Ectodermal cell (in vitro differentiated cells): ENCODE measurements around the gene CCDC196.
A peak's percentile ranks its signal among the peaks of the same experiment; 100 is the strongest.
"Not testable (repeated sequence)": the region's sequence is repeated elsewhere in the genome, so short reads cannot be mapped to it uniquely, and the experiment has no call there.

Experiments
- H3K27ac ChIP-seq: 2 replicates; pipeline ENCODE4 v1.7.0; 2013; ENCODE audit warnings: mild to moderate bottlenecking, low read depth, low read length; ENCODE audit not compliant: insufficient read depth, poor library complexity, severe bottlenecking
- H3K27me3 ChIP-seq: 2 replicates; pipeline ENCODE4 v1.7.0; 2013; ENCODE audit warnings: mild to moderate bottlenecking, low read length; ENCODE audit not compliant: insufficient read depth, control insufficient read depth, poor library complexity, severe bottlenecking
- H3K36me3 ChIP-seq: one replicate; pipeline ENCODE4 v1.7.0; 2013; ENCODE audit warnings: low read length; ENCODE audit not compliant: control insufficient read depth, insufficient read depth
- H3K4me1 ChIP-seq: one replicate; pipeline ENCODE4 v1.7.0; 2013; ENCODE audit warnings: low read length; ENCODE audit not compliant: control insufficient read depth, insufficient read depth
- H3K4me3 ChIP-seq: 2 replicates; pipeline ENCODE4 v1.7.0; 2013; ENCODE audit warnings: low read depth, low read length, control low read depth; ENCODE audit not compliant: insufficient read depth
- H3K9me3 ChIP-seq: 2 replicates; pipeline ENCODE4 v1.7.0; 2013; ENCODE audit warnings: mild to moderate bottlenecking, low read length, moderate library complexity; ENCODE audit not compliant: control insufficient read depth
- WGBS, 2 experiments: methylation state at CpG; one replicate each; pipeline ENCODE4 v1.1.7; 2013; ENCODE audit warnings: missing lambda C conversion rate in 2 of 2; 5-methylcytosine and 5-hydroxymethylcytosine counted together

CCDC196 gene

DNA sequence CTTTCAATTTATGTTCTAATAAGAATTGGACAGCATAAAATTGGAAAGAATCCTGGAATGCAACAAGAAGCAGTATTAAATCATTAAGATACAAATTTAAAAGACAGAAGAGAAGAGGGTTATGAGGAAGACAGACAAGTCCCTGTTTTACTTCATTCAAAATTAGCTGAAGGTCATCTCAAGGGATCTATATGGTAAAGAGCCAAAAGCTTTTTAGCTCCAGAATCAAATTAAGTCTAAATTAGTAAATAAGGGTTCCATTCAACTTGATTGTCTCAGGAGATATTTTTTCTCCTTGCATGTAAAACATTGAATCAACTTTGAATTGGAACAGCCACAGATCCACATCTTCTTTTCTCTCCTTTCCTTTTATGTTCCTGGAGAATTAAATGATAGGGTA lies 7.6 kb downstream of the CCDC196 start:
- Histone ChIP-seq H3K36me3 (no peaks in the 10 kb centered on the region), H3K9me3 (no peaks in the 10 kb centered on the region), H3K4me3 (no peak overlapping the region), H3K27me3 (no peaks in the 10 kb centered on the region), H3K27ac (no peak overlapping the region), H3K4me1 (no peaks in the 10 kb centered on the region)

DNA sequence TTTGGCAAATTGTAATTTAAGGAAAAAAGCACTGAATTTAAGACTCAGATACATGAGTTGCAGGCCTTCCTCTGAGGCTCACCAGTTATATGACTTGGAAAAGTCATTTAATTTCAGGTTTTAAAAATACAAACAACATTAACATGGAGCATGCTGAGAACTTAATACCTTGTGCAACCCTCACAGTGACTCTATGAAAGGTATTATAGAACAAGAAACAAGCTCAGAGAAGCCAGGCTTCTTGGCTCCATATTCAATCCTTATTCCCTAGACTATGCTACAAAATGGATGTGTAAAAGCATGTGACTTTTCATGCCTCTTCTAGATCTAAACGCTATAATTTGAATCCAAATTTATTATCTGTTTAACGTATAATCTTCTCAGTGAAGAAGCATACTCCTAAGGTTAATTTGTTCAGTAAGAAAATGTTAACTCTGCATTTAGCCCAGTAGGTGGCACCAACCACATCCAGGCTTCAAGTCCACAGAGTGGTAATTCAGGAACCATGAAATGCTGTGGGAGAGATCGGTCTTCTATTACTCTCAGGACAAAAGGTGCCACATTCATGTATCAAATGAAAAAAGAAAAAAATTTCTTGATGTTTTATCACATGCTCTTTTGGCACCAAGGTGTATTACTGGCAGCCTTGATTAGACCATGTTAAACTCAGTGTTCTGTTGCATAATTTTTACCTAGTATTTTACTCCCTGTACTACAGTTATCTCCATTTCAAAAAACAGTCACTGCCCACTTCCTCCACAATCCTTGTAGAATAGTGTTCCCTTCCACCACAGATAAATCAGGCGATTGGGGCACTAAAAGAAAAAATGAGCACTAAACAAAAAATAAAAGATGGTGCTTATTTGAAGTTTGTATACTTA lies 9.3 kb downstream of the CCDC196 start:
- no peaks in the 10 kb centered on the region for H3K4me1 ChIP-seq
- no peaks in the 10 kb centered on the region for H3K36me3 ChIP-seq
- 18 to 31% methylated on average over 3 to 4 of the region's 4 CpGs for WGBS, 2 experiments
- H3K4me3 ChIP-seq: no peak overlapping the region
- H3K27ac ChIP-seq: no peak overlapping the region
- H3K27me3 ChIP-seq: no peaks in the 10 kb centered on the region
- no peaks in the 10 kb centered on the region for H3K9me3 ChIP-seq

DNA sequence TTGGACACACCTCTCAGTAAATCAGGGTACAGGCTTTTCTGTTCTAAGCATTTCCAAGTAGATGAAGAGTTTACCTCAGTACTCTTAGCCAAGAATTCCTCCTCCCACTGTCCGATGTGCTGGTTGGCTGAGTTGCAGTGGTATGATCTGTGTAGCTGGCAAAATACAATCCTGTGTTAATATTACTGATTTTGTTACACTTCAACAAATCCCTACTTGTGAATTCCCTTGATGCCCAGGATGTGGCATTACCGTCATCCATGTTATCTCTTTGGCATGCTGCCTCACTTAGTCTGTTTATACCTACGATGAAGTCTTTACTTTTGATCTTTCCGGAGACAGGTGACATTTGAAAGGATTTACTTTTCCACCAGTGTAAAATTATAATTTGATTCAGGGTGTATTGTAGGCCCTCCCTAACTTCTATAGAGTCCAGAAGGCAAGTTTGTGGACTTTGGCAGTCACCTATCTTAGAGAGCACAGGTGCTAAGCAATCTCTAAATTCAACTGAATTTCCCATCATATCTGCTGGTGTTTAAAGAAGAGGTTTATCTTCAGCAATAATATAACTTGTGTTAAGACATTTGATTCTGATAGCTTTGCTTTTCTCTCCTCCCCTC lies 10.1 kb downstream of the CCDC196 start:
- WGBS, 2 experiments: 93 to 98% methylated on average over 3 to 4 of the region's 4 CpGs
- Histone ChIP-seq H3K27ac (no peak overlapping the region), H3K4me3 (no peak overlapping the region), H3K27me3 (no peaks in the 10 kb centered on the region), H3K36me3 (no peaks in the 10 kb centered on the region), H3K4me1 (no peaks in the 10 kb centered on the region), H3K9me3 (no peaks in the 10 kb centered on the region)

DNA sequence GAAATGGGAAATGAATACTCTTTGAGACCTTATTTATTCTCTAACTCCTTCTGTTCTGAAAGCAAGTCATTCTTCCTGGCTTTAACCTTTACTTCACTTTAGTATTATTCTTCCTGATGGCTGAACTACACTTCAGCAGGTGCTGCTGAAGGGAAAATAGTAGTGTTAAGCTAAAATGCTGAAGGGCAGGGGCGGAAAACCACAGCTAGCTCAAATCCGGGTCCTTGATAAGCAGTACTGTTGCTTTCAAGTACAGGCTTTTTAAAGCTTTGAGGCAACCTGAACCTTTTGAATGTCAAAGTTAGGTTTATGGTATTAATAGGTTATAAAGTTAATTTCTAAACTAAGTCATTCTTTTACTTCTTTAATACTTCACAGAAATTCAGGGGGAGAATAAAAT lies 10.7 kb downstream of the CCDC196 start:
- Histone ChIP-seq H3K4me1 (no peaks in the 10 kb centered on the region), H3K27me3 (no peaks in the 10 kb centered on the region), H3K36me3 (no peaks in the 10 kb centered on the region), H3K4me3 (no peak overlapping the region), H3K9me3 (no peaks in the 10 kb centered on the region), H3K27ac (no peak overlapping the region)
- WGBS, 2 experiments: 93 to 98% methylated on average over 2 of the region's 2 CpGs

DNA sequence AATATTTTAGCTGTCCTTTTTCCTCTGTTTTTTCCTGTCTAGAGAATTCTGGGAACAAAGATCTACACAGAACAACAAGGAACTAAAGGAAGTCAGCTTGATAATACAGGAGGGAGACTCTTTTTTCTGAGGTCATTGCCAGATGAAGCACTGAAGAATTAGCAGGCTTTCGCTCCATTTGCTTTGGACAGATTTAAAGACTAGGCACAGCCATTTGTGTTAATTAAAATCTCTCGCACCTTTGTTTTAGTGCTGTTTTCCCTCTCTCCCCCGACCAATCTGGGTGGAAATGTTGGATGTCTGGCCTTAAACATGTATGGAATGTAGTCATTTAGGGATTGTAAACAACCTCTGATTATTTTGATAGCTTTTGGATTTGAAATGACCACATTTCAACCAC lies 12.1 kb downstream of the CCDC196 start:
- 96 to 97% methylated on average over 3 of the region's 3 CpGs for WGBS, 2 experiments
- H3K27ac ChIP-seq: no peak overlapping the region

DNA sequence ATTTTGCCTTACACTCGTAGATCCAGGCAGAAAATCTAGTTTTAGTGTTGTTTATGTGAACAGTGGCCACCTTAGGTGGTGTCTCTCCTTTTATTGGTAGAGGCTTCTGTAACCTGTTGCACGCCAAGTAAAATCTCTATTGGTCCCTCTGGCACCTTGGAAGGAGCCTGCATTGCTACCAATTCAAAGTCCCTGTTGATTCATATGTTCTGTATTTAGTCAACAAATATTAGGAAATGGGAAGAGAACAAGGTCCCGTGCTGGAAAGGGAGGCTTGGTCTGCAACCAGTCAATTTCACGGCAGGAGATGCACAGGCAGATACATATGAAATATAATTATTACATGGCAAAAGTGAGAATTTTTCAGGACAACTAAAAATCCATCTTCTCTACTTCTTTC lies 15.4 kb downstream of the CCDC196 start:
- Histone ChIP-seq H3K4me1 (peaks cover under 1% of the 10 kb centered on the region), H3K9me3 (no peaks in the 10 kb centered on the region), H3K4me3 (no peak overlapping the region), H3K27ac (no peak overlapping the region), H3K27me3 (no peaks in the 10 kb centered on the region), H3K36me3 (no peaks in the 10 kb centered on the region)
- 85 to 93% methylated on average over 2 to 4 of the region's 4 CpGs for WGBS, 2 experiments

More for the DNA sequence above, 12.1 kb downstream of the CCDC196 start:
- Histone ChIP-seq H3K4me3 (no peak overlapping the region), H3K9me3 (no peaks in the 10 kb centered on the region), H3K4me1 (no peaks in the 10 kb centered on the region), H3K36me3 (no peaks in the 10 kb centered on the region), H3K27me3 (no peaks in the 10 kb centered on the region)

DNA sequence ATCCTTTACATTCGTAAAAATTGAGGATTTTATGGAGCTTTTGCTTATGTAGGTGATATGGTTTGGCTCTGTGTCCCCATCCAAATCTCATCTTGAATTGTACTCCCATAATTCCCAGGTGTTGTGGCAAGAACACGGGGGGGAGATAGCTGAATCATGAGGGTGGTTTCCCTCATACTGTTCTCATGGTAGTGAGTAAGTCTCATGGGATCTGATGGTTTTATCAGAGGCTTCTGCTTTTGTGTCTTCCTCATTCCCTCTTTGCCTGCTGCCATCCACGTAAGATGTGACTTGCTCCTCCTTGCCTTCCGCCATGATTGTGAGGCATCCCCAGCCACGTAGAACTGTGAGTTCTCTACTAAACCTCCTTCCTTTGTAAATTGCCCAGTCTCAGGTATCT lies 16.7 kb downstream of the CCDC196 start:
- WGBS, 2 experiments: 84 to 93% methylated on average over 5 of the region's 5 CpGs
- H3K4me3 ChIP-seq, H3K27me3 ChIP-seq, H3K9me3 ChIP-seq, H3K36me3 ChIP-seq, H3K27ac ChIP-seq, H3K4me1 ChIP-seq: not testable (repeated sequence)

DNA sequence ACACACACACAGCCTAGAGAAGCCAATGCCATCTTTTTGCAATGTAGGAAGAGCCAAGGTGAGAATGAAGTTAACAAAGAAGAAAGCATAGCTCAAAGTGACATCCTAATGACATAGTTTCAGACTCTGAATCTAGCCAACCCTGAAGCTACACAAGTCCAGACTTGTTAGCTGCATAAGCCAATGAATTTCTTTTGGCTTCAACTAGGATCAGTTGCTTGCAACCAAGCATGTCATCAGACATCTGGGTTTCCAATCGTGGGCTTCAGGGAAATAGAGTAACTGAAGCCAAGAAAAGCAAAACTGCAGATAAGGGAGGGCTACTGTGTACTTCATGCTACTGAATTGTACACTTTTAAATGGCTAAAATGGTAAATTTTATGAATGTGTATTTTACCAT lies 17.4 kb downstream of the CCDC196 start:
- H3K4me1 ChIP-seq: peaks cover 4% of the 10 kb centered on the region
- H3K4me3 ChIP-seq: no peak overlapping the region
- no peaks in the 10 kb centered on the region for H3K36me3 ChIP-seq
- H3K9me3 ChIP-seq: no peaks in the 10 kb centered on the region
- no peaks in the 10 kb centered on the region for H3K27me3 ChIP-seq
- H3K27ac ChIP-seq: no peak overlapping the region
- WGBS, 2 experiments: 94 to 100% methylated on average over 1 of the region's 1 CpG

DNA sequence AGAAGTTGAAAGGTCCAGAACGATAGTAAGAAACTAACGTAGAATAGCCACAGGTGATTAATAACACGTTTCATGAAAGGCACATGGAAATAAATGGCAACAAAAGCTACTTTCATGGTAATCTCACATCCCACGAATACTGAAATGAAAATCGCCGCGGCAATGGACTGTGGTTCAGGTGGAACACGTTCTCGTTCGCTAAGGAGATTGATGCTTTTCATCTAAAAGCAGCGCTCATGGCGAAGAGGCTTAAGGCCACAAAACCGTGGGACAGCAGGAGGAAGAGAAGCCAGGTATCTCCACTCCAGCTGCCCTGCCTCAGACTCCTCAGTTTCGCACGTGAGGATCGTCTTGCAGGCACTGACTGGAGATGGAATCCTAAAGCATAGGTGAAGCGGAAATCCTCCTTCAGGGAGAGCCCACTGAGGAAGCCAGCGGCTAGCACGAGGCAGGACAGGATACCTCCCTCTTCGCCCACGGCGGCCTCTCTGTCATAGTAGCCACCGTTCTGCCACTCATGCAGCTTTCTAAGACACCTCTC lies 21.1 kb downstream of the CCDC196 start:
- Histone ChIP-seq H3K27ac (peak overlapping the region; percentile 58), H3K4me3 (peak overlapping the region; percentile 85), H3K4me1 (peaks cover 4% of the 10 kb centered on the region), H3K9me3 (no peaks in the 10 kb centered on the region), H3K27me3 (peaks cover 24% of the 10 kb centered on the region), H3K36me3 (no peaks in the 10 kb centered on the region)
- WGBS, 2 experiments: 18 to 19% methylated on average over 23 of the region's 23 CpGs

DNA sequence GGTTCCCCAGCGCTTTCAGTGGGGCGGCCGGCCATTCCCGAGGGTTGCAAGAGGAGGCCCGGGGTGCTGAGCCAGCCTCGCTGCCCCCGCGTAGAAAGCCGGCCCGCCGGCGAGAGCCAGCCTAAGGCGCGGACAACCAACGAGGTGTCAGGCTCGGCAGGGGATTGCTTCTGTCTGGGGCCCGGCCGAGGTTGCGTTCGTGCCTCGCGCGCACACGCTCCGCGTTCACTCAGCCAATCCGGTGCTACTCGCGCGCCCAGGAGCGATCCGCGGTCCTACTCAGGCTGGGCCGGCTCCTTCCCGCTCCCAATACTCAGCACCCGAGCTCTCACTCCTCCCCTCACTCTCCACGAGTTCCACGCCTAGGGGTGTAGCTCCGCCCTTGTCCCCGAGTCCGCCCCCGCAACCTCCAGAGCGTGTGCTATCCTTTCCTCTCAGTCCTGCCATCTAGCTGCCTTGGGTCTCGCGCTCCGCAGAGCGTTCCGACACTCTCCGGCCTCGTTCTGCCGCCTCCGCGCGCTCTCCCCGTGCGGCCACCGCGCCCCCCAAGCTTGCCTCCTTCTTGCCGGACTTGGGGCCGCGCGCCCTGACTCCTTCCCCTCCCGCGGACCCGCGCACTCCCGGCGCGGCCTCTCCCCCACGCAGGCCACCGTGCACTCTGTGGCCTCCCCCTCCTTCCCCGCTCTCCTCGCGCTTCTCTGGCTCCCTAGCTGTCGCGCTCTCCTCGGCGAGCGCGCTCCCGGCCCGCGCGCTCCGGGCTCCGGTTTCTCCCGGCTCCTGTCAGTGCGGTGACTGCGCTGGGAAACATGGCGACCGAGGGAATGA lies 21.8 kb downstream of the CCDC196 start, which contains the start of gene GPHN:
Gene GPHN (plus strand): TSS at position 426 of the 825 bp plus-strand sequence.
- Histone ChIP-seq H3K9me3 (no peaks in the 10 kb centered on the region), H3K36me3 (no peaks in the 10 kb centered on the region), H3K27ac (peak within 1 kb of the TSS; percentile 58), H3K4me1 (peaks cover 4% of the 10 kb centered on the region), H3K27me3 (peaks cover 24% of the 10 kb centered on the region), H3K4me3 (peak within 1 kb of the TSS; percentile 85)
- WGBS, 2 experiments: 0% methylated on average over 91 of the region's 91 CpGs
